K562 (cell line): Measurements from ENCODE around the gene NUP188. TPM values are rescaled to one million over a fixed set of nuclear protein-coding genes. Genes with fewer than 3 reads are reported as not detected.
A peak's percentile ranks its signal among the peaks of the same experiment; 100 is the strongest.

Experiments used
- ARHGAP35 ChIP-seq: fragments of 450-650 bp; IDR thresholded peaks from 2 replicates; pipeline ENCODE4 v1.6.1; 2018; ENCODE audit not compliant: partially characterized antibody
- GABPB1 ChIP-seq: sonication (generic); formaldehyde crosslinking; IDR thresholded peaks from 2 replicates; pipeline ENCODE4 v1.8.0; 2022; ENCODE audit warnings: mild to moderate bottlenecking, missing genetic modification reagents
- HDAC2 ChIP-seq: fragments of 450-650 bp; IDR thresholded peaks from 2 replicates; pipeline ENCODE4 v1.6.1; 2016; ENCODE audit warnings: mild to moderate bottlenecking
- MAX ChIP-seq: sonication (generic); formaldehyde crosslinking; IDR thresholded peaks from 2 replicates; pipeline ENCODE4 v1.9.0; 2022; ENCODE audit warnings: mild to moderate bottlenecking, missing genetic modification reagents
- RBBP5 ChIP-seq: fragments of 200-600 bp; sonication (generic); IDR thresholded peaks from 2 replicates; pipeline ENCODE4 v1.6.1; 2012; ENCODE audit warnings: borderline replicate concordance, mild to moderate bottlenecking, low read length, control low read depth, inconsistent platforms; ENCODE audit not compliant: insufficient read depth, poor library complexity, severe bottlenecking
- SAFB2 ChIP-seq: fragments of 200-400 bp; formaldehyde crosslinking; IDR thresholded peaks from 2 replicates; pipeline ENCODE4 v1.6.1; 2018; ENCODE audit warnings: borderline replicate concordance, low read length, low read depth, moderate library complexity; ENCODE audit not compliant: severe bottlenecking
- SMAD4 ChIP-seq: fragments of 250-450 bp; sonication (Bioruptor Pico); conservative IDR thresholded peaks from 2 replicates; pipeline ENCODE4 v1.8.0; 2021; ENCODE audit warnings: inconsistent platforms, mild to moderate bottlenecking, moderate library complexity
- SOX6 ChIP-seq: fragments of 450-650 bp; IDR thresholded peaks from 2 replicates; pipeline ENCODE4 v1.6.1; 2014; ENCODE audit warnings: mild to moderate bottlenecking
- SP2 ChIP-seq: IDR thresholded peaks from 2 replicates; pipeline ENCODE4 v1.6.1; 2011; ENCODE audit warnings: mild to moderate bottlenecking, low read depth, low read length, moderate library complexity; ENCODE audit not compliant: poor library complexity, severe bottlenecking; ENCODE audit errors: extremely low read depth
- ZBTB11 ChIP-seq, 3 experiments: fragments of 200-800 bp in 1 of 3; fragments of 250-450 bp in 1 of 3; fragments of 450-650 bp in 1 of 3; sonication (Bioruptor Pico) in 1 of 3; sonication (Bioruptor generic) in 1 of 3; formaldehyde crosslinking in 1 of 3; IDR thresholded peaks; 2 replicates each; pipeline versions ENCODE4 v1.6.1 to v1.8.0; 2016 to 2022; ENCODE audit warnings: mild to moderate bottlenecking in 2 of 3, missing genetic modification characterization in 2 of 3, missing compliant biosample characterization in 1 of 3, moderate library complexity in 1 of 3
- ZNF347 ChIP-seq: fragments of 450-650 bp; formaldehyde crosslinking; IDR thresholded peaks from 2 replicates; pipeline ENCODE4 v1.4.0; 2020; ENCODE audit warnings: low read depth, mild to moderate bottlenecking, moderate library complexity
- ZNF707 ChIP-seq: fragments of 250-450 bp; sonication (Bioruptor Pico); conservative IDR thresholded peaks from 2 replicates; pipeline ENCODE4 v1.8.0; 2022; ENCODE audit warnings: inconsistent platforms, mild to moderate bottlenecking, moderate library complexity
- polyA plus RNA-seq, 8 experiments: library from polyadenylated mRNA; depleted of rRNA in 4 of 8; stranded (reverse) in 5 of 8; unstranded in 3 of 8; fragments of >200 nt; fragmentation: Nextera tagmentation in 2 of 8; fragmentation: Illumina TruSeq in 1 of 8; extraction: Ambion mirVana in 2 of 8; extraction: Trizol in 1 of 8; gene quantifications; 2 replicates each; pipeline versions ENCODE4 v1.2.1 to v1.2.3, GENCODE V29; 2011 to 2014; ENCODE audit warnings: inconsistent platforms in 1 of 8, missing spikeins in 1 of 8
- total RNA-seq, 7 experiments: library from RNA; depleted of rRNA in 6 of 7; stranded (reverse); fragments of >200 nt in 6 of 7; fragmentation: Illumina TruSeq in 2 of 7; extraction: Trizol in 2 of 7; gene quantifications; 2 replicates each; pipeline versions ENCODE4 v1.2.1 to v1.2.3, GENCODE V29; 2011 to 2021; ENCODE audit warnings: low replicate concordance in 1 of 7

The NUP188 gene
- total and polyA plus RNA-seq, 9 of the 15 experiments (the other 6 are each of a cell fraction or from before 2014, with no cell fraction given): 11.7 to 135 (median 70.6) TPM

- peak; percentile 39 to 66 (median 64); a peak in 5 of 6 replicates for TF ChIP-seq ZBTB11 (CRISPR knock-in tag; IDR thresholded peaks at IDR 0.05)
- TF ChIP-seq RBBP5: peak; percentile 69
- no peak for TF ChIP-seq SAFB2
- no peak for TF ChIP-seq SP2
- TF ChIP-seq SMAD4 (CRISPR knock-in tag): peak; percentile 71
- no peak for TF ChIP-seq SOX6
- no peak for TF ChIP-seq ZNF347 (CRISPR knock-in tag)
- TF ChIP-seq HDAC2: no peak
- TF ChIP-seq ZNF707 (CRISPR knock-in tag): no peak
- TF ChIP-seq MAX (CRISPR knock-in tag): no peak
- TF ChIP-seq ARHGAP35: no peak
- TF ChIP-seq GABPB1 (CRISPR knock-in tag): peak; percentile 56; the same call in 1 of the 2 replicates
These were observed 80.2 kb downstream of the NUP188 start (continued) for GRCh38 chr9:129027685-129028191.
